ENCODE data around the gene MBTD1.

Gene MBTD1

DNA sequence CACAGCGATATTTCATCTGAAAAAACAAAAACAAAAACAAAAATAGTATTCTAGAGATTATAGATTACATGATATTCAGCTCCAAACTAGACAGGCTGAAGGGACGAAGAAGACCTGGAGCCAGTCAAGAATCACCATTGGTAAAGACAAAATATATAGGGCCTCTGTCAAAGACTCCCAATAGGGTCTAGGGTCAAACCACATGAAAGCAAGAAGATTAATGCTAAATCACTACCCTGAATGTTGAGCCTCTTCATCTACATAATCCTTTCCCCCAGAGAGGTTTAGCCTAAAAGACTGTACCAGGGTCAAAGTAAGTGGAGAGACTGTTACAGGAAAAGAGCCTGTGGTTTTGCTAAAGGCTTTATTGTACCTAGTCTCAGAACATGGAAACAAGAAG lies 117.3 kb downstream of the MBTD1 start:
- DNase-seq = no peak

DNA sequence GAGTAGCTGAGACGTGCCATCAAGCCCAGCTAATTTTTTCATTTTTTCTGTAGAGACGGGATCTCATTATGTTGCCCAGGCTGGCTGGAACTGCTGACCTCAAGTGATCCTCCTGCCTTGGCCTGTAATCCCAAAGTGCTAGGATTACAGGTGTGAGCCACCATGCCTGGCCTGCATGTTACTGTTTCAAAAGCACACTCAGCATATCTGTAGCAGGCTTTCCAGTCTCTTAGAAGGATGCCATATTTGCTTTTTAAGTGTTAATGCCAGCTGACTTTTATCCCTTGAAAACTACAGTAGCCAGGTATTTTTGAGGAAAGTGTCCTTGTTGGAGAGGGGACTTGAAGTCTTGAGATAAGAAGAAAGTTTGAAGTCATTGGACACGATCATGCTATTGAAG lies 123.9 kb downstream of the MBTD1 start:
- no peak for DNase-seq

DNA sequence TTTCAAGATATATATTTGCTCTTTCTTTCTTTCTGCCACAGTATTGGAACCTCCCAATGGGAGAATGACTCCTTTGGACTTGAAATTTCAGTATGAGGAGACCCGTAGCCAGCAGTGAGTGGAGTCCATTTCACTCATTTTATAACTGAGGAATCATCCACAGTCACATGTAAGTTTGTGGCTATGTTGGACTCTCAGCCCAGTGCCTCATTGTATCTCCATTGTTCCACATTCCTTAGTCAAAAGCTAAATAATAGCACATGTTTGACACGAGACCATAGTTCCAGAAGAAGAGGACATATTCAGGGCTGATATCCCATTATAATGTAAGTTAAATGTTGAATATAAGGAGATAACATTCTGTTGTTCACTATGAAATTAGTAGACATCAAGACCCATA lies 126.5 kb downstream of the MBTD1 start:
- no peak for DNase-seq

DNA sequence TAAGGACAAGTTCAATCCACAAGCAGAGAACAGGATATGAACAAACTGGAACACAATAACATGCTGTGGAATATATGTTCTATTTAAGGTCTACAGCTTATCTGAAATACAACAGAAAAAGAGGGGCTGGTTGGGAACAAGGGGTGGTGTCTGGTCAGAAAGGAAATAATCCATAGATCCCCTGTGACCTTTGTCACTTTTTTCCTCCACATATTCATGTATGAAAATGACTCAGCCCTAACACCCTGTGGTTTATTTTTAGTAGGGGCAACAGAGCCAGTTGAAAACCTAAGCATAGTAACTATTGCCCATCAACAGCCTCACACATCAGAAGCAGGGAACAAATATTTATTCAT lies 126.9 kb downstream of the MBTD1 start:
- DNase-seq = no peak

DNA sequence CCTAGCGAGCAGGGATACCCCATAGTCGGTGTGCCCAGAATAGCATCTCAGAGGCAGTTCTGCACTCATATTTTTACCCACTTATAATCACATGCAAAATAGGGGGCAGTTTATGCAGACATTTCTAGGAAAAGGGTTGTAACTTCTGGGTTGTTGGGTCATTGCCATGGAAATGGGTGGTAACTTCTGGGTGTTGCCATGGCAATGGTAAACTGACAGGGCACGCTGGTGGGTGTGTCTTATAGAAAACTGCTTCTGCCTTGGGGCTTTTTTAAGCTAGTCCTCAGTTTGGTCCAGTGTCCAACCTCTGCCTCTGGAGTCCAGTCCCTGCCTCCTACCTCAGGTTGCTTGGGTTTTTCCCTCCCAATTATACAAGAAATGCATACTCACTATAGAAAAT lies 131.8 kb downstream of the MBTD1 start:
- DNase-seq = no peak

Measured in activated CD4-positive, CD25-positive, alpha-beta regulatory T cell (primary cell).